GM18519 (cell line): Measurements from ENCODE around the gene CGNL1.

ENCODE experiments used
- ATAC-seq: cut with Tn5 transposase; IDR thresholded peaks from one replicate; pipeline ENCODE4 v1.9.1; 2021; ENCODE audit warnings: mild to moderate bottlenecking, moderate library complexity; ENCODE audit not compliant: unreplicated experiment, low FRiP score

The CGNL1 gene

DNA sequence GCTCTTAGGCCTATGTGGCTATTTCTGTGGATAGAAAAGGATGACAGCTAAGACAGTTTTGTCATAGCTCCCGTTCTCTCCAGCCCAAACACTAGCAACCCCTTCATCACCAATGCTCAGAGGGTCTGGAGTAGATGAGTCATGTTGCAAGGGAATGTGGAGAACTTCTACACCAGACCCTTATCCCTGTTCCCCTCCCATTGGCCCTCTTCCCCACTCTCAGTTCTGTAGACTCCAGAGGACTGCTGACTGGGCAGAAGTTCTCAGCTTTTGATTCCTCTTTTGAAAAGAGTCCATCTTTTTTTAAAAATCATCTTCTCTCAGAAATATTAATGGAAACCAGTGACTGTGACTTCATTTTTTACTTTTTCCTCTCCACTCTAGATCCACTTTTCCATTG lies 213.0 kb downstream of the CGNL1 start:
- no peak for ATAC-seq

DNA sequence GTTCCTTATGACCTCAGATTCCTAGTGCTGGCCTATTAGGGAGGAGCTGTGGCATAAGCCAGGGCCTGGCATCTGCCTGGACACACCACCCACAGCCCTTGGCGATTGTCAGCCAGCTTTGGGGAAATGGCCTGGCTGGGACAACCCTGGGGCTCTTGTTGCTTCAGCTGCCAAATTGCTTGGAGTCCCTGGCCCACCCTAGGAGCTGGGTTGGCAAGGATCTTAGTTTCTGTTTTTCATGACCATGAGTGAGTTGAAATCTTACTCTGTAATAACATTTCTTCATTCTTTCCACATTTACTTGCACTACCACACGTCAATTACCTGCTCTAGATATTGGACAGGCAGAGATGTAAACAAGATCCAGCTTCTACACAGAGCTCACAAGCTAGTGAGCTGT lies 213.4 kb downstream of the CGNL1 start:
- no peak for ATAC-seq

DNA sequence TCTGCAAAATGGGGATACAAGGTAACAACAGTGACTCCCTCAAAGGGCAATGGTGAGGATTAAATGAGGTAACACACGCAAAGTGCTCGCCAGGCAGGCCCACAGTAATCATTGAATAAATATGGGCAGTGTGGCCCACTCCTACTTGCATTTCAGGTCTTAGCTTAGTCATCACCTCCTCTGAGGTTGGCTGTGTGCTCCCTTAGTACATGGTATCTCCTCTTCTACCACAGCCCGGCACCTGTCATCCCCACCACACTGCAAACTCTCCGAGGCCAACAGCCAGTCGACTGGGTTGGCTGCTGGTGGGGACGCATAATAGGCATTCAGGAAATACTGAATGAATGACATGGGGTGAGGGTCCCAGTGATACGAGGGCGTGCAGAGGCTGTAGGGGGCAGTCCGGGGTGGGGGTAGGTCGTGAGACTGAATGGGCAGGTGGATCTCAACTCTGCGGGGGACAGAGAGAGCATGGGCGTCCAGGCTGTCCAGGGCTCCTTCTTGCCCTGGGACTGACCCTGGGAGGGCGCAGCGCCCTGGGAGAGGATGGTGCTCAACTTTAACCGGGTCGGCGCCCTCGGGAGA lies 215.0 kb downstream of the CGNL1 start:
- ATAC-seq = no peak

DNA sequence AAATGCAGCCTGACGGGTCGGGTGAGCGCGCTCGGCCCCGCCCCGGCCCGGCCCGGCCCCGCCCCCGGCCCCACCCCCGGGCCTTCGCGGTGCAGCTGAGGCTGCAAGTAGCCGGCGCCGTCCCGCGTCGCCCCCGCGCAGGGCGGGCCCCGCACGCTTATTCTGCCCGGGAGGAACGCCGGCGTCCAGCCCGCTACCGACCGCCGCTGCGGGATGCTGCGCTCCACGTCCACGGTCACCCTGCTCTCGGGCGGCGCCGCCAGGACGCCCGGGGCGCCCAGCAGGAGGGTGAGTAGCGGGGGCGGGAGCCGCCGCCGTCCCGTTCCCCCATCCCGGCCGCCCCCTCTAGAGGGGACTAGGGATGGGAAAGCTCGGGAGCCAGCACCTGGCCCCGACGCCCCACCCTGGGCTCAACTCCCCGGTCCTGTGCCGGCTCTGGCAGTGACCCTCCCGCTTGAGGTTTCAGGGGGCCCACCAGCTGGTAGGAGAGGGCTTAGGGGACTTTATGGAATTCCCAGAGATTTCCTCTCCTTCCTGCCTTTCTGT lies 215.6 kb downstream of the CGNL1 start, which contains the start of gene MYZAP:
Gene MYZAP (plus strand): TSS at position 83 of the 546 bp plus-strand sequence. CDS start 131 bp downstream, at position 214.
- ATAC-seq = no peak

DNA sequence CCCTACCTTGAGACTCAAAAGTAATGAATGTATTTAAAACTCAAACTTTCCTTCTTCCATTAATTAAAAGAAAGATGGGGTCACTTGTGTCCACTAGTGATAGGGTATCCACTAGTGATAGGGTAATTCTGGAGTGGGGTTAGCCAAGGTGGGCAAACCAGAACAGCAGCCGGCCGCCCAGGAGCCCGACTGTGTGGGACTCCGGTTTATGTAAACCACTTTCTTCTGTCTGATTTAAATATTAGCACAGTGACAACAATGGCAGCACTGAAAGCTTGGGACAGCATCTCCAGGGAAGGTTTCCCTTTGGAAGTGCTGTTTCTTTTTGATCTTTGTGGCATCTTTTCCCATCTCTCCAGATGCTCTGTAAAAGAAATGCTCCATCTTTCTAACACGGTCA lies 216.1 kb downstream of the CGNL1 start:
- no peak for ATAC-seq

DNA sequence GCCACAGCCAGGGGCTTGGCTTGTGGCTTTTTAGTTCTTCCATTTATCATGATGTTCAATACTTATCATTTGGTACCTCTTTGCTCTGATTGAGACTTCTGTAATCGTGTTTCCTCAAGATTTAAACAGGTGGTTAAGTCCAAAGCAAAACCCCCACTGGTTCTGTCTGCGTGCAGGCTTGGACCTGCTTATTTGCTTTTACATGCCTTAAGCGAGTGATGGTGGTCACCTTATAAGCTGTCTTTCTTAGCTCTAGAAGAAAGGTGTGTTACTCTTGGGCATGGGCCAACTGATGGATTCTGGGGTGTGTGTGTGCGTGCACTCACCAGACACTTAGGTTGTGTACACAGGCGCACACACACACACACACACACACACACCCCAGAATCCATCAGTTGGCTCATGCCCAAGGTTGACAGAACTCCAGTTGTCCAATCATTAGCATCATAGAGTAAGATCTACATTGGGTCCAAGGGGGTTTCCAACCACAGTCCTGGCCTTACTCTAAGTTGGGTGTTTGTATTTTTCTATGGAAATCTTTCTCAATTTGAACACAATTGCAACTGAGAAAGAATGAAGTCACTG lies 216.6 kb downstream of the CGNL1 start:
- ATAC-seq = no peak

DNA sequence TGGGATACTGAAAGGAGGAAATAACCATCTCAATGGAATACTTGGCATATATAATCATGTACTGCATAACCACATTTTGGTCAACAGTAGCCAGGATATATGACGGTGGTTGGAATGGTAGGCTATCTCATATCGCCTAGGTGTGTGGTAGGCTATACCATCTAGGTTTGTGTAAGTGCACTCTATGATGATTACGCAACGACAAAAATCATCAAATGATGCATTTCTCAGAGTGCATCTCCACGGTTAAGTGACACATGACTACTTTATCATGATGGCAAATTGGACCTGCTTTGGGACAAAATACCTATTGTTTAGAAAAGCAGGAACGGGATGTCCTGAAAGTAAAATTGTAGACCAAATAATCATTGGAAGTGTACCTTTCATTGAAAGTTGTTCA lies 218.2 kb downstream of the CGNL1 start:
- no peak for ATAC-seq

DNA sequence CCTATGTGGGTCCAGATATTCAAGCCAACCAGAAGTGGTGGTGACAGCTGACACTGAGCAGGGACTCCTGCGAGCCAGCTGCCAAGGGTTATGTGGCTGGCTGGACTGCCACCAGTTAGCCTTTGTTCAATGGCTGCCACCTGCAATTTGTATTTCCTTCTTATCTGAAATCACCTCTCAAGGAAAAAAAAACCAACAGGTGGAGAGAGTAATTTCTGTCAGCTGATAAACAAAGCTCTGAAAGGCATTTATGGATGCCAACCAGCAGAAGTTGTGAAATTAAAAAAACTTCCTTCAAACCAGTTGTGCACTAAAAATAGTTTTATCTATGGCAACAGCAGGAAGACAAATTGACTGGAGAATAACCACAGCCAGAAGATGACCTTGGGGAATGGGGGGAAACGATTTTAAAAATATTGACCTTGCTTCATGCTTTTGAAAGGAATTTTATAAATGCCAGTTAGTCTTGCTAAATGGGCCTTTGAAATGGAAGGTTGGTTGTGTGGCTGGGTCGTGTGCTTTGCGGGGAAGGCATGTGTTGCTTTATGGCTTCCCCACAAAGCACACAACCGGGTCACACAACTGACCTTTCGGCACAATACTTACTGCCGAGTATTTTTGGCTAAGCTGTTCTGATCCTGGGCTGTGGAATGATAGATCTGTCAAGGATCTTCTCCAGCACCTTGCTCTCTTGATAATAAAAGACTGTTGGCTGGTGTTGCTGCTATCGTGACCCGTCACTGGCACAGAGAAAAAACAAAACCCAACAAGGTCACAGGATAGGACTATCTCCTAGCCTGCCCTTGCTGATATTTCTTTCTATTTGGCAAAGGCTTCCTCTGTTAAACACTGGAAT lies 218.9 kb downstream of the CGNL1 start:
- no peak for ATAC-seq

DNA sequence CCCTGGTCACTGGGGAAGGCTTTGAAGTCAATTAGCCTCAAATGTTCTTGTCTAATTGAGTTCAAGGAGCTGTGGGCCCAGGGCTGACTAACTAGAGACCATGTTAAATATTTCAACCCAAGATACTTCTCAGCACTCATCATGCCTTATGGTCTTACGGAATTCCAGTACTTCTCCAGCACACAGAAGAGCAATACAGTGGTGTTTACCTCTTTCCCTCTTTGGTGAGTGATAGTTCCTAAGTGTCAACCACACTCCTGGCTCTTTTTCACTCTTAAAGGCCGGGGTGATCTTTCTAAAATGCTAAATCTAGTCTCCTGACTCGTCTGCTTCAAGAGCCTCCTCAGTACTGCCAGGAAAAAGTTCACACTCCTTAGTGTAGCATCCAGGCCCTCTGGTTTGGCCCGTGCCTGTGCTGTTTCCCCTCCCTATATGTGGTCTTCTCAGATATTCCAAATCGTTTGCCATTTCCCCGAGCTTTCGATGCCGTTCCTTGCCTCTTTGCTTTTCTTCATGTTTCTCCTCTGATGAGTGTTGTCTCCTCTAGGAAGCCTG lies 220.1 kb downstream of the CGNL1 start:
- no peak for ATAC-seq

DNA sequence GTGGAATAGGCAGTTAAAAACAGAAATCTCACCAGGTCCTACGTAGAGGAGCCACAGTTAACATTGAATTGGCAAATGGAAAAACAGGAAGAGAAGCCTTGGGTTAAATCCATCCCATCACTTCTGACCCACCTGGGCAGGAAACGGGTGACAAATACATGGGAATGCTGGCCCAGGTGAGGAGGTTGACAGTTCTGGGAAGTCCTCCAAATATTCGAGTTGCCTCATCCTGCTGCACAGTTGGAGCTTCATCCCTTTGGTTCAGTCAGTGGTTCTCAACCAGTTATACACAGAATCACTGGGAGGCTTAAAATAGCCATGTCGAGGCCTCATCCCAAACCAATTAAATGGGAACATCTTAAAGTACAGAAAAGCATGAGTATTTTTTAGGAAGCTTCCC lies 220.7 kb downstream of the CGNL1 start:
- no peak for ATAC-seq

DNA sequence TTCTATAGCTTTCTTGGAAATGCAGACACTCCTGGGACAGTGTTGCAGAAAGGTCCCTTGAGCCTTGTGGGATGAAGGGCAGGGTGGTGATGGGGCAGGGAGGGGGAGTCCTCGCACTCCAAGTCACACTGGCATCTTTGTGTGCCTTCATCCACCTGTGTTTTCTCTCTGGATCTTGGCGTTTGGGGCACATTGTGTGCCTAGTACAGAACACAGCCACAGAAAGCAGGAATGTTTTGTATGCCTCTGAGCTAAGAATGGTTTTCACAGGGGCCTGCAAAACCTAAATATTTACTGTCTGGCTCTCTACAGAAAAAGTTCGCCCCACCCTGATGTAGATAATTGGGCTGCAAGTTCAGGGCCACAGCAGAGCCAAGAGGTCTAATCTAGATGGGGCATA lies 221.1 kb downstream of the CGNL1 start:
- no peak for ATAC-seq

DNA sequence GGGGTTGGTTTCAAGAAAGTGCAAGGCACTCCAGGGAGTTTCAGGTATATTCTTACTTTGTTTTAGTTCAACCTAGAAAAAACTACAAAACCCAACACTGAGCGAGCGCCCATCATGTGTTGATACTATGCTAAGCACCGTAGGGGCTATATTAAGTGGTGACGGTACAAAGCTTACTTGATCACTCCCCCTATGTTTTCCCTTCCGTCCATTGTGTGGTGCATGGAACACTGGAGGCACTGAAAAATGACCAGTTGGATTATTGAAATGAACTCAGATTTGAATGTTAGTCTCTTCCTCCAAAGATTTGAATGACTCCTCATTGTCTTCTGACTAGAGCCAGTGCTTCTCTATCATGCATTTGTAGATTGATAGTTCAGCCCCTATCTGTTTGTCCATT lies 222.0 kb downstream of the CGNL1 start:
- no peak for ATAC-seq

DNA sequence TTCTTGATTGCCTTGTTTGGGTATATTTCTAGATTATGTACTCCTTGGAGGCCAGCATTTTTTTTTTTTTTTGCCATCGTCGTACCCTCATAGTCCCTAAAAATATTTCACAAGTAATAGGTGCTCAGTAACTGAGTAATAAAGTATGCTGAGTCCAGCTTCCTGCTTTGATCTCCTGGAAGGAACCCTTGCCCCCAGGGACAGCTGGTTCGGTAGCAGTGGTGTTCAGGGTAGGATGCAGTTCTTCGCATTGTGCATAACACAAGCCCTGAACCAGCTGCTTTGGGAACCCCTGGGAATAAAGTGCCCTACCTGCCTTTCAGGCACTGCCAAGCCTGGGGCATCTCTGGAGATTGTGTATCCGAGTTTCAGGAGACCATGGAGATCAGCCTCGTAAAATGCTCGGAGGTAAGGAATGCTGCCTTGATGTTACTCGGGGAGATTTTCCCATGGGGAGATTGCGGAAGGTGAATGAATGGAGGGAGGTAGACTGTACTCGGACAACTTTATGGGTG lies 223.0 kb downstream of the CGNL1 start:
- no peak for ATAC-seq

DNA sequence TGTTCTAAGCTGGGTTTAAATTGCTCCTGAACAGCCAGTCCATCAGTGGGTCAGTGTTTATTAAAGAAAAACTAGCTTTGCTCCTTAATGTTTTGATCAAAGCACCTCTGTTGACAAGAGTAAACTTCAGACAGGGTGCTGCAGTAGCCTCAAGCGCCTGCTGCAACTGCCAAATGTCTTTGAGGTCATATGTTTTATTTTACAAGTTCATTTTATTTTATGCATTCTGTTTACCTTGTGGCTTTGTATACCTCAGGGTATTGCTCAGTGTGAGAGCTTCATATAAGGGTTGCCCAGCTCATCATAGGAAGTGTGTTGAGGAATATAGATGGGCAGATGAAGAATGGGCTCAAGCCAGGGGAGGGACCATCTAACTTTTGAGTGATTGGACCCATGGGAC lies 223.9 kb downstream of the CGNL1 start:
- no peak for ATAC-seq
